HG02642 (cell line): ENCODE results near the gene ISLR.

Source experiments
- ATAC-seq: cut with Tn5 transposase; IDR thresholded peaks from one replicate; pipeline ENCODE4 v1.9.1; 2021; ENCODE audit warnings: mild to moderate bottlenecking; ENCODE audit not compliant: unreplicated experiment, poor library complexity

The ISLR gene, protein sequence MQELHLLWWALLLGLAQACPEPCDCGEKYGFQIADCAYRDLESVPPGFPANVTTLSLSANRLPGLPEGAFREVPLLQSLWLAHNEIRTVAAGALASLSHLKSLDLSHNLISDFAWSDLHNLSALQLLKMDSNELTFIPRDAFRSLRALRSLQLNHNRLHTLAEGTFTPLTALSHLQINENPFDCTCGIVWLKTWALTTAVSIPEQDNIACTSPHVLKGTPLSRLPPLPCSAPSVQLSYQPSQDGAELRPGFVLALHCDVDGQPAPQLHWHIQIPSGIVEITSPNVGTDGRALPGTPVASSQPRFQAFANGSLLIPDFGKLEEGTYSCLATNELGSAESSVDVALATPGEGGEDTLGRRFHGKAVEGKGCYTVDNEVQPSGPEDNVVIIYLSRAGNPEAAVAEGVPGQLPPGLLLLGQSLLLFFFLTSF

DNA sequence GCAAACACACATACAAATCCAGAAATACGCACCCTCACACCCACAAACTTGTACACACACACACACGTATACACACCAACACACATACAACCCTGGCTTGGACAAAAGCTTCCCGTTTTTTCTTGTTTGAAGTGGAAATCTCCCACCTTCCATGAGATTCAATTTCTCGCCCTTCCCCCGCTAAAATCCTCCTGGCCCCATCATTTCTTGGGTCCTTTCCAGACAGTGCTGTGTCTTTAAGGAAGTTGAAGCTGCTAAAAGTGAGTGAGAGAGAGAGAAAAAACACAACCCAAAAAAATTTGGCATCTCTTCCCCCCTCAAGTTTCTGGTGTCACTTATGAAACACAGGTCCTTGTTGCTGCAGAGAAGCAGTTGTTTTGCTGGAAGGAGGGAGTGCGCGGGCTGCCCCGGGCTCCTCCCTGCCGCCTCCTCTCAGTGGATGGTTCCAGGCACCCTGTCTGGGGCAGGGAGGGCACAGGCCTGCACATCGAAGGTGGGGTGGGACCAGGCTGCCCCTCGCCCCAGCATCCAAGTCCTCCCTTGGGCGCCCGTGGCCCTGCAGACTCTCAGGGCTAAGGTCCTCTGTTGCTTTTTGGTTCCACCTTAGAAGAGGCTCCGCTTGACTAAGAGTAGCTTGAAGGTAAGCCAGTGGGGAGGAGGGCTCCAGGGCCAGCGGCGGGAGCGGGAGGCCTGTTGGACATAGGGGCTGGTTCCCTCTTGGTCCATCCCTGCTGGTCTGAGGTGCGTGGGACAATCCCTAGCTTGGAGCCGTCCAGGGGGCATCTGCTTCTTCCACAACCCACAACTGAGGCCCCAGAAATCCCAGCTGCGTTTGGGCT, at the start of gene ISLR:
Gene ISLR (plus strand): TSS at position 331 of the 839 bp plus-strand sequence. CDS start 1,149 bp downstream, outside the sequence.
- ATAC-seq: no peak

DNA sequence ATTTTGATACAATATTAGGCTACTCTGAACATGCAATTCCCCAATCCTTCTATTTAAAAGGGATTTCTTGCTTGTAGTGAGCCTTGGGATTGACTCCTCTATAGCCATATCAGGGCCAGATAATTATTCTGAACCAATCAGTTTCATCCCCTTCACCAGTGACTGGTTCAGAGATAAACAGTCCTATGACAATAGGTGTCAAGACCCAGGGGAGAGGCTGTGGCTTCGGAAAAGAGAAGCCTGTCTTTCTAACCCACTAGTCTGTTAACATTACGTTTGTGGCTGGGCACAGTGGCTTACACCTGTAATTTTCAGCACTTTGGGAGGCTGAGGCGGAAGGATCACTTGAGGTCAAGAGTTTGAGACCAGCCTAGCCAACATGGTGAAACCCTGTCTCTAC, 49.3 kb upstream of the ISLR start:
- no peak for ATAC-seq

DNA sequence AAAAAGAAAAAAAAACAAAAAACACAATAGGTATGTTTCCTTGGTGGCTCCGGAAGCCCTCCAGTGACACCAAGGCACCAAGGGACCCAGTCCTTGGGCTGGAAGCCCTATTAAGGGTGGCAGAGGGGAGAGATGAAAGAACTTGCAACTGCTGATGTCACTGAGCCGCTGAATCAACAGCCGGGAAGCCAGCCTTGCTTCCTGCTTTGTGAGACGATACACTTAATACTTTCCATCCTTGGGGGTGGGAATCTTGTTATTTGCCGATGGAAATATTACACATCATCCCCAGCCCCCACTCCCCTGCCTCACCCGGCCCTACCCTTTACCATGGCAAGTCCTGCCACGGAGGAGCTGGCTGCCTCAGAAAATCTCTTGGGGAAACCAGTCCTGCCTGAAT, 48.8 kb upstream of the ISLR start:
- ATAC-seq: no peak

- ATAC-seq: no peak
Observed at GRCh38 chr15:74127255-74127953, 46.1 kb upstream of the ISLR start.

GRCh38 chr15:74127954-74128784, 45.3 kb upstream of the ISLR start:
- no peak for ATAC-seq

GRCh38 chr15:74128785-74129585, 44.5 kb upstream of the ISLR start:
- ATAC-seq: no peak

DNA sequence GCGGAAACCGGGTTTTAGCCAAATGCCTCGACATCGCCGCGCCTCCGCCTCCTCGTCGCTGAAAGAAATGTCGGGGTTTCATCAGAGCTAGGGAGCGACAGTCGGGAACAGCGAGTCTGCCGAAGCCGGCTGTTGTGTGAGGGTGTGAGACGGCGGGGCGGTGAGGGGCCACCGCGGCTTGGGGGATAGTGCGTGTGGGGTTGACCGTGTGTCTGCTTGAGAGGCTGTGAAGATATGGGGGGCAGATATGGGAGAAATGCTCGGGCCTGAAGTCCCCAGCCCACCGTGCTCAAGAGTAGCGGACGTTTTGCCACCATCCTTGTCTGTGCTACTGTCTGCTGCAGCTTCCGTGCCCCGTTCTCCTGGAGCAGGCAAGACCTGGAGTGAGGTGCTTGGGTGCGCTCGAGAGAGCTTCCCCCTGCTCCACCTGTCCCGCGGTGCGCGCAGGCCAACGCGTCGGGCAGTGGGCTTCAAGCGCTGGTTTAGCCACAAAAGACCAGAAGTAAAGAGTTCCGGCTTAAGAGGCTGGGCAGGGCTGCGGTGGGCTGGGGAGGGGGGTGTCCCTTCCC, 43.8 kb upstream of the ISLR start:
- no peak for ATAC-seq

GRCh38 chr15:74130155-74130848, 43.2 kb upstream of the ISLR start, which contains the start of gene ISLR2:
ISLR2 (plus strand) TSS chr15:74130586; CDS start chr15:74132755, 2,169 bp downstream.
- ATAC-seq: no peak

DNA sequence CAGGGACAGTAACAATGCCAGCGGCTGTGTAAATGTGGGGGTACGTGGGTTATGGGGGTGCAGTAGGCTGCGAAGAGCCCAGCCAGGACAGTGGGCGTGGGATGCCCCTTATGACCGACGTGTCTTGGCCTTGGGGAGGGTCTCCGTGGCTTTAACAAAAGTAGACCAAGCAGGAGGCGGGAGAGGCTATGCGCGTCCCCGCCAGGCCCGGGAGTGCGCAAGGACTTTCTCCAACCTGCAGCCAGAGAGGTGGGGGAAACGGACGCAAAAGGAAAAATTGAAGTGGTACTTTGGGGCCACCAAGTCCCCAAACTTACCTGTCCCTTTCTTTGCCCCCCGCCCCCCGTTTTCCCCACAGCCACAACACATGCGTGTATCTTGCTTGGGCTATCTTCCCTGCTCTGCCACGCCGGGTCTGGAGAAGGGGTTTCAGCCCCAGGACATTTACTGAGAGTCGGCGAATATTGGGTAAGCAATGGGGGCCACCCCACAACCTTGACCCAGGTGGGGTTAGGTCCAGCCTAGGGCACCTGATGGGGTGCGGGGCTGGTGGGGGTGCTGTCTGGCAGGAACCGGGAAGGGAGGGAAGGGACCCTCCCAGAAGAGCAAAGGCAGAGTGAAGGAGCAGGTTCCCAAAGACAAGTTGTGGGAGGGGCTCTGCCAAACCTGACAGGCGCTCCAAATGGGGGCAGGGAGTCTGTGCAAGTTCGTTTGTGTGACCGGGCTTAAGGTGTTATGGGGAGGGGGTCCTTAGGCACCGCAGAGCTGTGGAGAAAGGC, 42.5 kb upstream of the ISLR start:
- ATAC-seq: no peak

GRCh38 chr15:74131628-74132413, 41.7 kb upstream of the ISLR start:
- no peak for ATAC-seq

DNA sequence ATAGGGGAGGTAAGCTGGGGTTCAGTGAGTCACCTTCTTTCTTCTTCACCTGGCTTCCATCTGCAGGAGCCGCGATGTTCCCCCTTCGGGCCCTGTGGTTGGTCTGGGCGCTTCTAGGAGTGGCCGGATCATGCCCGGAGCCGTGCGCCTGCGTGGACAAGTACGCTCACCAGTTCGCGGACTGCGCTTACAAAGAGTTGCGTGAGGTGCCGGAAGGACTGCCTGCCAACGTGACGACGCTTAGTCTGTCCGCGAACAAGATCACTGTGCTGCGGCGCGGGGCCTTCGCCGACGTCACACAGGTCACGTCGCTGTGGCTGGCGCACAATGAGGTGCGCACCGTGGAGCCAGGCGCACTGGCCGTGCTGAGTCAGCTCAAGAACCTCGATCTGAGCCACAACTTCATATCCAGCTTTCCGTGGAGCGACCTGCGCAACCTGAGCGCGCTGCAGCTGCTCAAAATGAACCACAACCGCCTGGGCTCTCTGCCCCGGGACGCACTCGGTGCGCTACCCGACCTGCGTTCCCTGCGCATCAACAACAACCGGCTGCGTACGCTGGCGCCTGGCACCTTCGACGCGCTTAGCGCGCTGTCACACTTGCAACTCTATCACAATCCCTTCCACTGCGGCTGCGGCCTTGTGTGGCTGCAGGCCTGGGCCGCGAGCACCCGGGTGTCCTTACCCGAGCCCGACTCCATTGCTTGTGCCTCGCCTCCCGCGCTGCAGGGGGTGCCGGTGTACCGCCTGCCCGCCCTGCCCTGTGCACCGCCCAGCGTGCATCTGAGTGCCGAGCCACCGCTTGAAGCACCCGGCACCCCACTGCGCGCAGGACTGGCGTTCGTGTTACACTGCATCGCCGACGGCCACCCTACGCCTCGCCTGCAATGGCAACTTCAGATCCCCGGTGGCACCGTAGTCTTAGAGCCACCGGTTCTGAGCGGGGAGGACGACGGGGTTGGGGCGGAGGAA, 40.5 kb upstream of the ISLR start:
- ATAC-seq: no peak

DNA sequence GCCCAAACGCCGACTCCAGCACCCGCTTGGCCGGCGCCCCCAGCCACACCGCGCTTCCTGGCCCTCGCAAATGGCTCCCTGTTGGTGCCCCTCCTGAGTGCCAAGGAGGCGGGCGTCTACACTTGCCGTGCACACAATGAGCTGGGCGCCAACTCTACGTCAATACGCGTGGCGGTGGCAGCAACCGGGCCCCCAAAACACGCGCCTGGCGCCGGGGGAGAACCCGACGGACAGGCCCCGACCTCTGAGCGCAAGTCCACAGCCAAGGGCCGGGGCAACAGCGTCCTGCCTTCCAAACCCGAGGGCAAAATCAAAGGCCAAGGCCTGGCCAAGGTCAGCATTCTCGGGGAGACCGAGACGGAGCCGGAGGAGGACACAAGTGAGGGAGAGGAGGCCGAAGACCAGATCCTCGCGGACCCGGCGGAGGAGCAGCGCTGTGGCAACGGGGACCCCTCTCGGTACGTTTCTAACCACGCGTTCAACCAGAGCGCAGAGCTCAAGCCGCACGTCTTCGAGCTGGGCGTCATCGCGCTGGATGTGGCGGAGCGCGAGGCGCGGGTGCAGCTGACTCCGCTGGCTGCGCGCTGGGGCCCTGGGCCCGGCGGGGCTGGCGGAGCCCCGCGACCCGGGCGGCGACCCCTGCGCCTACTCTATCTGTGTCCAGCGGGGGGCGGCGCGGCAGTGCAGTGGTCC, 39.7 kb upstream of the ISLR start:
- no peak for ATAC-seq

DNA sequence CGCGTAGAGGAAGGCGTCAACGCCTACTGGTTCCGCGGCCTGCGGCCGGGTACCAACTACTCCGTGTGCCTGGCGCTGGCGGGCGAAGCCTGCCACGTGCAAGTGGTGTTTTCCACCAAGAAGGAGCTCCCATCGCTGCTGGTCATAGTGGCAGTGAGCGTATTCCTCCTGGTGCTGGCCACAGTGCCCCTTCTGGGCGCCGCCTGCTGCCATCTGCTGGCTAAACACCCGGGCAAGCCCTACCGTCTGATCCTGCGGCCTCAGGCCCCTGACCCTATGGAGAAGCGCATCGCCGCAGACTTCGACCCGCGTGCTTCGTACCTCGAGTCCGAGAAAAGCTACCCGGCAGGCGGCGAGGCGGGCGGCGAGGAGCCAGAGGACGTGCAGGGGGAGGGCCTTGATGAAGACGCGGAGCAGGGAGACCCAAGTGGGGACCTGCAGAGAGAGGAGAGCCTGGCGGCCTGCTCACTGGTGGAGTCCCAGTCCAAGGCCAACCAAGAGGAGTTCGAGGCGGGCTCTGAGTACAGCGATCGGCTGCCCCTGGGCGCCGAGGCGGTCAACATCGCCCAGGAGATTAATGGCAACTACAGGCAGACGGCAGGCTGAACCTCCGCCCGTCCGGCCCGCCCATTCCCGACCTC, 39.0 kb upstream of the ISLR start:
- no peak for ATAC-seq

DNA sequence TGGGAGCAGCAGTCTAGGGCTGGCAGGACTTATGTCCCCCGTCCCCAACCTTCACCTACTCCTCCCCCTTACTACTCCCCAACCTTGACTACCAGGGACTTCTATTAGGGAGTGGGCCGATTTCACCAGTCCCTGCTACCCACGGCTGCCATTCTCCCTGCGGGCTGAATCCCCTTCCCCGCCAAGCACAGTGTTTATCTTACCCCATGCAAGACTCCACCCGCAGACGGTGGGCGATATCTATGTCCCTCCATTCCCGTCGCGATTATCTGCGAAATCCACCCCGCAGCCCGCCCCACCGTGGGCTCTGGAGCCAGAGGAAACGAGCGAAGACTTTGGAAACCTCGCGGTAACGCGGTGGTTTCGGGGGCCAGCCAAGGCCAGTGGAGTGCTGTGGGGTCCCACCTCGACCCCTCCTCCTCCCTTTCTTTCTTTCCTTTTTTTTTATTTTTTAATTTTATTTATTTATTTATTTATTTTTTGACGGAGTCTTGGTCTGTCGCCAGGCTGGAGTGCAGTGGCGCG, 38.4 kb upstream of the ISLR start:
- ATAC-seq: no peak
